ENCODE data around the gene AGFG2. TPM values are rescaled to one million over a fixed set of nuclear protein-coding genes. Genes with fewer than 3 reads are reported as not detected.

The AGFG2 gene
- total and polyA plus RNA-seq, 2 of the 13 experiments (the other 11 are each of a cell fraction or from before 2014, with no cell fraction given), result 125 to 132 TPM

DNA sequence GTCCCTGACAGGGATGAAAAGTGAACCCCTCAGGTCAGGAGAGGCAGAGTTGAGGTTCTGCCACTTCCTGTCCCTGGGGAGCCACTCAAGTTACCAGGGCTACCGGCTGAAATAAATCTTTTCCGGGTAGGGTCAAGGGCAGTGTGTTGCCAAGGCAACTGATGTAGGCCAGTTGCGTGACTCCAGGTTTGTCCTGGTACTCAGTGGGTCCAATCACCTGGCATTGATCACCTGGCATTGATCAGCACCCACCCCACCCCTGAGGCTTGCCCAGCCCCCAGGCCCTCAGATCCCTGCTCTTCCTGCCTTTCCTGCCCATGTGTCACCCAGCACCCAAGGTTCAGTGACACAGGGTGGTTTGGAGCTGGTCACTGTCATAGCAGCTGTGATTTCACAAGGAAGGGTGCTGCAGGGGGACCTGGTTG, 28.8 kb downstream of the AGFG2 start (continued):
- TF ChIP-seq REST (IDR thresholded peaks at IDR 0.05; ENCODE audit: borderline replicate concordance in 1 of 2, low read depth in 1 of 2, low read length in 2 of 2) (no peak), ZNF431 (CRISPR knock-in tag; IDR thresholded peaks at IDR 0.05; ENCODE audit: borderline replicate concordance, low read depth) (no peak), TMF1 (CRISPR knock-in tag; IDR thresholded peaks at IDR 0.05; ENCODE audit: low read depth) (peak; percentile 77; the same call in 1 of the 2 replicates), RCOR2 (CRISPR knock-in tag; IDR thresholded peaks at IDR 0.05) (no peak), HDAC1 (CRISPR knock-in tag; IDR thresholded peaks at IDR 0.05) (no peak; the same call in 1 of the 2 replicates), ZBTB38 (CRISPR knock-in tag; IDR thresholded peaks at IDR 0.05) (no peak), ZNF343 (CRISPR knock-in tag; IDR thresholded peaks at IDR 0.05) (no peak), ZNF749 (CRISPR knock-in tag; IDR thresholded peaks at IDR 0.05; ENCODE audit: borderline replicate concordance) (no peak; the same call in 1 of the 2 replicates), EEA1 (CRISPR knock-in tag; IDR thresholded peaks at IDR 0.05; ENCODE audit: borderline replicate concordance) (no peak), RFX1 (IDR thresholded peaks at IDR 0.05) (peak; percentile 91), ZNF724P (CRISPR knock-in tag; IDR thresholded peaks at IDR 0.05; ENCODE audit: borderline replicate concordance) (no peak), ETV5 (CRISPR knock-in tag; IDR thresholded peaks at IDR 0.05; ENCODE audit: borderline replicate concordance) (peak; percentile 79; the same call in 1 of the 2 replicates), RXRA (CRISPR knock-in tag; IDR thresholded peaks at IDR 0.05) (no peak), JARID2 (CRISPR knock-in tag; IDR thresholded peaks at IDR 0.05; ENCODE audit: insufficient replicate concordance) (no peak)
- TF ChIP-seq, protein P1, sequence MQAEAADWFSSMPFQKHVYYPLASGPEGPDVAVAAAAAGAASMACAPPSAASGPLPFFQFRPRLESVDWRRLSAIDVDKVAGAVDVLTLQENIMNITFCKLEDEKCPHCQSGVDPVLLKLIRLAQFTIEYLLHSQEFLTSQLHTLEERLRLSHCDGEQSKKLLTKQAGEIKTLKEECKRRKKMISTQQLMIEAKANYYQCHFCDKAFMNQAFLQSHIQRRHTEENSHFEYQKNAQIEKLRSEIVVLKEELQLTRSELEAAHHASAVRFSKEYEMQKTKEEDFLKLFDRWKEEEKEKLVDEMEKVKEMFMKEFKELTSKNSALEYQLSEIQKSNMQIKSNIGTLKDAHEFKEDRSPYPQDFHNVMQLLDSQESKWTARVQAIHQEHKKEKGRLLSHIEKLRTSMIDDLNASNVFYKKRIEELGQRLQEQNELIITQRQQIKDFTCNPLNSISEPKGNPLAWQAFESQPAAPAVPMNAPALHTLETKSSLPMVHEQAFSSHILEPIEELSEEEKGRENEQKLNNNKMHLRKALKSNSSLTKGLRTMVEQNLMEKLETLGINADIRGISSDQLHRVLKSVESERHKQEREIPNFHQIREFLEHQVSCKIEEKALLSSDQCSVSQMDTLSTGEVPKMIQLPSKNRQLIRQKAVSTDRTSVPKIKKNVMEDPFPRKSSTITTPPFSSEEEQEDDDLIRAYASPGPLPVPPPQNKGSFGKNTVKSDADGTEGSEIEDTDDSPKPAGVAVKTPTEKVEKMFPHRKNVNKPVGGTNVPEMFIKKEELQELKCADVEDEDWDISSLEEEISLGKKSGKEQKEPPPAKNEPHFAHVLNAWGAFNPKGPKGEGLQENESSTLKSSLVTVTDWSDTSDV (CRISPR knock-in tag; IDR thresholded peaks at IDR 0.05), result no peak
- TF ChIP-seq, protein P2, sequence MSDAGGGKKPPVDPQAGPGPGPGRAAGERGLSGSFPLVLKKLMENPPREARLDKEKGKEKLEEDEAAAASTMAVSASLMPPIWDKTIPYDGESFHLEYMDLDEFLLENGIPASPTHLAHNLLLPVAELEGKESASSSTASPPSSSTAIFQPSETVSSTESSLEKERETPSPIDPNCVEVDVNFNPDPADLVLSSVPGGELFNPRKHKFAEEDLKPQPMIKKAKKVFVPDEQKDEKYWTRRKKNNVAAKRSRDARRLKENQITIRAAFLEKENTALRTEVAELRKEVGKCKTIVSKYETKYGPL (CRISPR knock-in tag; IDR thresholded peaks at IDR 0.05), result peak; percentile 7; the same call in 1 of the 2 replicates
- TF ChIP-seq, protein P3, sequence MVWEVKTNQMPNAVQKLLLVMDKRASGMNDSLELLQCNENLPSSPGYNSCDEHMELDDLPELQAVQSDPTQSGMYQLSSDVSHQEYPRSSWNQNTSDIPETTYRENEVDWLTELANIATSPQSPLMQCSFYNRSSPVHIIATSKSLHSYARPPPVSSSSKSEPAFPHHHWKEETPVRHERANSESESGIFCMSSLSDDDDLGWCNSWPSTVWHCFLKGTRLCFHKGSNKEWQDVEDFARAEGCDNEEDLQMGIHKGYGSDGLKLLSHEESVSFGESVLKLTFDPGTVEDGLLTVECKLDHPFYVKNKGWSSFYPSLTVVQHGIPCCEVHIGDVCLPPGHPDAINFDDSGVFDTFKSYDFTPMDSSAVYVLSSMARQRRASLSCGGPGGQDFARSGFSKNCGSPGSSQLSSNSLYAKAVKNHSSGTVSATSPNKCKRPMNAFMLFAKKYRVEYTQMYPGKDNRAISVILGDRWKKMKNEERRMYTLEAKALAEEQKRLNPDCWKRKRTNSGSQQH (CRISPR knock-in tag; IDR thresholded peaks at IDR 0.05; ENCODE audit: low read depth), result no peak
- TF ChIP-seq, protein P4, sequence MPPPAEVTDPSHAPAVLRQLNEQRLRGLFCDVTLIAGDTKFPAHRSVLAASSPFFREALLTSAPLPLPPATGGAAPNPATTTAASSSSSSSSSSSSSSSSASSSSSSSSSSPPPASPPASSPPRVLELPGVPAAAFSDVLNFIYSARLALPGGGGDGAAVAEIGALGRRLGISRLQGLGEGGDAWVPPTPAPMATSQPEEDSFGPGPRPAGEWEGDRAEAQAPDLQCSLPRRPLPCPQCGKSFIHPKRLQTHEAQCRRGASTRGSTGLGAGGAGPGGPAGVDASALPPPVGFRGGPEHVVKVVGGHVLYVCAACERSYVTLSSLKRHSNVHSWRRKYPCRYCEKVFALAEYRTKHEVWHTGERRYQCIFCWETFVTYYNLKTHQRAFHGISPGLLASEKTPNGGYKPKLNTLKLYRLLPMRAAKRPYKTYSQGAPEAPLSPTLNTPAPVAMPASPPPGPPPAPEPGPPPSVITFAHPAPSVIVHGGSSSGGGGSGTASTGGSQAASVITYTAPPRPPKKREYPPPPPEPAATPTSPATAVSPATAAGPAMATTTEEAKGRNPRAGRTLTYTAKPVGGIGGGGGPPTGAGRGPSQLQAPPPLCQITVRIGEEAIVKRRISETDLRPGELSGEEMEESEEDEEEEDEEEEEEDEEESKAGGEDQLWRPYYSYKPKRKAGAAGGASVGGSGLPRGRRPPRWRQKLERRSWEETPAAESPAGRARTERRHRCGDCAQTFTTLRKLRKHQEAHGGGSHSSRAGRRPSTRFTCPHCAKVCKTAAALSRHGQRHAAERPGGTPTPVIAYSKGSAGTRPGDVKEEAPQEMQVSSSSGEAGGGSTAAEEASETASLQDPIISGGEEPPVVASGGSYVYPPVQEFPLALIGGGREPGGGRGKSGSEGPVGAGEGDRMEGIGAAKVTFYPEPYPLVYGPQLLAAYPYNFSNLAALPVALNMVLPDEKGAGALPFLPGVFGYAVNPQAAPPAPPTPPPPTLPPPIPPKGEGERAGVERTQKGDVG (CRISPR knock-in tag; IDR thresholded peaks at IDR 0.05; ENCODE audit: borderline replicate concordance), result no peak
